ENCODE measurements around the gene URB2. TPM values are rescaled to one million over a fixed set of nuclear protein-coding genes. Genes with fewer than 3 reads are reported as not detected.

Gene URB2
- total and polyA plus RNA-seq, 2 experiments from 2014 or later = 7.6 to 44.3 TPM

DNA sequence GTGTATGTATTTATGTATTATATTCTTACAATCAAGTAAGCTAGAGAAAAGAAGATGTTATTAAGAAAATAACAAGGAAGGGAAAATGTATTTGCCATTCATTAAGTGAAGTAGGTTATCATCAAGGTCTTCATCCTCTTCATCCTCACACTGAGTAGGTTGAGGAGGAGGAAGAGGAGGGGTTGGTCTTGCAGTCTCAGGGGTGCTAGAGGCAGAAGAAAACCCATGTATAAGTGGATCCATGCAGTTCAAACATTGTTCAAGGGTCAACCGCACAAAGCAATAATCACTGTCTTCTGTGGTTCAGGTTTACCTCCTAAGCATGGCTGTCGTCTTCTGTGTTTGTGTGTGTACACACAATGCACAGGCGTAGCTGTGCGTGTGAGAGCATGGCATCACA, 16.9 kb downstream of the URB2 start (continued):
- TF ChIP-seq, protein P1, sequence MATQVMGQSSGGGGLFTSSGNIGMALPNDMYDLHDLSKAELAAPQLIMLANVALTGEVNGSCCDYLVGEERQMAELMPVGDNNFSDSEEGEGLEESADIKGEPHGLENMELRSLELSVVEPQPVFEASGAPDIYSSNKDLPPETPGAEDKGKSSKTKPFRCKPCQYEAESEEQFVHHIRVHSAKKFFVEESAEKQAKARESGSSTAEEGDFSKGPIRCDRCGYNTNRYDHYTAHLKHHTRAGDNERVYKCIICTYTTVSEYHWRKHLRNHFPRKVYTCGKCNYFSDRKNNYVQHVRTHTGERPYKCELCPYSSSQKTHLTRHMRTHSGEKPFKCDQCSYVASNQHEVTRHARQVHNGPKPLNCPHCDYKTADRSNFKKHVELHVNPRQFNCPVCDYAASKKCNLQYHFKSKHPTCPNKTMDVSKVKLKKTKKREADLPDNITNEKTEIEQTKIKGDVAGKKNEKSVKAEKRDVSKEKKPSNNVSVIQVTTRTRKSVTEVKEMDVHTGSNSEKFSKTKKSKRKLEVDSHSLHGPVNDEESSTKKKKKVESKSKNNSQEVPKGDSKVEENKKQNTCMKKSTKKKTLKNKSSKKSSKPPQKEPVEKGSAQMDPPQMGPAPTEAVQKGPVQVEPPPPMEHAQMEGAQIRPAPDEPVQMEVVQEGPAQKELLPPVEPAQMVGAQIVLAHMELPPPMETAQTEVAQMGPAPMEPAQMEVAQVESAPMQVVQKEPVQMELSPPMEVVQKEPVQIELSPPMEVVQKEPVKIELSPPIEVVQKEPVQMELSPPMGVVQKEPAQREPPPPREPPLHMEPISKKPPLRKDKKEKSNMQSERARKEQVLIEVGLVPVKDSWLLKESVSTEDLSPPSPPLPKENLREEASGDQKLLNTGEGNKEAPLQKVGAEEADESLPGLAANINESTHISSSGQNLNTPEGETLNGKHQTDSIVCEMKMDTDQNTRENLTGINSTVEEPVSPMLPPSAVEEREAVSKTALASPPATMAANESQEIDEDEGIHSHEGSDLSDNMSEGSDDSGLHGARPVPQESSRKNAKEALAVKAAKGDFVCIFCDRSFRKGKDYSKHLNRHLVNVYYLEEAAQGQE (IDR thresholded peaks at IDR 0.05; ENCODE audit: unreplicated experiment) = no peak
- no peak for TF ChIP-seq ETS1 (IDR thresholded peaks at IDR 0.05)
- TF ChIP-seq STAT1 (IDR thresholded peaks at IDR 0.05; ENCODE audit: unreplicated experiment) = no peak
- TF ChIP-seq EZH2 (IDR thresholded peaks at IDR 0.05; ENCODE audit: low read depth, unreplicated experiment) = no peak
- TF ChIP-seq POLR2AphosphoS5 (IDR thresholded peaks at IDR 0.05; ENCODE audit: low read depth) = no peak
- TF ChIP-seq EZH2phosphoT487 (IDR thresholded peaks at IDR 0.05; ENCODE audit: unreplicated experiment) = no peak

GRCh38 chr1:229643996-229644745, 18.1 kb downstream of the URB2 start:
- no peak overlapping the region for H3K27ac ChIP-seq (ENCODE audit: low read depth)
- H3K36me3 ChIP-seq (ENCODE audit: insufficient read depth) = peaks cover 36% of the 10 kb centered on the region
- no peak overlapping the region for H3K4me3 ChIP-seq
- DNase-seq (ENCODE audit: low spot score) (no peak), ATAC-seq (no peak)
- H3K9me2 ChIP-seq (ENCODE audit: insufficient read depth) = no peaks in the 10 kb centered on the region
- H4K20me1 ChIP-seq (replicated peaks; ENCODE audit: insufficient read depth) = peaks cover 20% of the 10 kb centered on the region
- H3K9me3 Mint-ChIP-seq = no peaks in the 10 kb centered on the region
- peaks cover 69% of the 10 kb centered on the region for H3K36me3 Mint-ChIP-seq (ENCODE audit: low read depth)
- no peak overlapping the region for H2AFZ ChIP-seq
- H3K27me3 Mint-ChIP-seq (ENCODE audit: insufficient read depth, low read depth, poor library complexity) = peaks cover 3% of the 10 kb centered on the region
- 0 out of 2 replicates have a peak overlapping the region, but pooled peaks have one; percentile 72 for H3K27ac Mint-ChIP-seq
- H3K4me3 Mint-ChIP-seq = no peak overlapping the region
- no peaks in the 10 kb centered on the region for H3K4me1 Mint-ChIP-seq
- H3K27me3 ChIP-seq (ENCODE audit: insufficient read depth) = no peaks in the 10 kb centered on the region
- H3K79me2 ChIP-seq (replicated peaks; ENCODE audit: insufficient read depth) = peaks cover 38% of the 10 kb centered on the region
- H3K4me1 ChIP-seq (ENCODE audit: insufficient read depth) = no peaks in the 10 kb centered on the region
- no peaks in the 10 kb centered on the region for H3F3A ChIP-seq (replicated peaks; ENCODE audit: low read depth)
- no peak overlapping the region for H3K4me2 ChIP-seq
- no peak for TF ChIP-seq ZNF462 (CRISPR knock-in tag; IDR thresholded peaks at IDR 0.05)
- TF ChIP-seq NANOG (IDR thresholded peaks at IDR 0.05; ENCODE audit: borderline replicate concordance) = no peak
- TF ChIP-seq ZNF114 (CRISPR knock-in tag; IDR thresholded peaks at IDR 0.05) = no peak
- no peak for TF ChIP-seq CREB1 (CRISPR knock-in tag; IDR thresholded peaks at IDR 0.05; ENCODE audit: low read depth)
- TF ChIP-seq ZNF331 (CRISPR knock-in tag; IDR thresholded peaks at IDR 0.05; ENCODE audit: low read depth) = no peak
